Inferior parietal cortex (tissue), 1 donor: Measurements from ENCODE around the gene CTNNA3.

Experiments
- DNase-seq: peaks from one replicate; pipeline ENCODE4 v3.0.0-alpha.2; 2016; ENCODE audit errors: extremely low spot score

Gene CTNNA3

GRCh38 chr10:66931949-66932343, 764.0 kb downstream of the CTNNA3 start:
- DNase-seq = peak; percentile 74

GRCh38 chr10:66931340-66931948, 764.6 kb downstream of the CTNNA3 start:
- DNase-seq = peak; percentile 91

- DNase-seq = peak; percentile 69
Observed at GRCh38 chr10:66929375-66929774, 766.6 kb downstream of the CTNNA3 start.

- DNase-seq = peak; percentile 51
Observed at GRCh38 chr10:66928776-66929175, 767.2 kb downstream of the CTNNA3 start.

GRCh38 chr10:66927971-66928770, 767.8 kb downstream of the CTNNA3 start:
- peak; percentile 63 for DNase-seq

- peak; percentile 59 for DNase-seq
Observed at GRCh38 chr10:66927251-66927935, 768.6 kb downstream of the CTNNA3 start.

- DNase-seq = peak; percentile 35
Observed at GRCh38 chr10:66926841-66927240, 769.2 kb downstream of the CTNNA3 start.

GRCh38 chr10:66925896-66926715, 769.9 kb downstream of the CTNNA3 start, which contains the start of gene LRRTM3:
Gene LRRTM3, plus strand, starts transcription at chr10:66926036.
- DNase-seq = peak; percentile 91

GRCh38 chr10:66925373-66925772, 770.6 kb downstream of the CTNNA3 start:
- no peak for DNase-seq

GRCh38 chr10:66924674-66925345, 771.2 kb downstream of the CTNNA3 start:
- DNase-seq = no peak

GRCh38 chr10:66919248-66919647, 776.7 kb downstream of the CTNNA3 start:
- no peak for DNase-seq

- no peak for DNase-seq
Observed at GRCh38 chr10:66917104-66917503, 778.9 kb downstream of the CTNNA3 start.

- DNase-seq = no peak
Observed at GRCh38 chr10:66916030-66916429, 780.0 kb downstream of the CTNNA3 start.

- no peak for DNase-seq
Observed at GRCh38 chr10:66910671-66911070, 785.3 kb downstream of the CTNNA3 start.

- no peak for DNase-seq
Observed at GRCh38 chr10:66892871-66893270, 803.1 kb downstream of the CTNNA3 start.

GRCh38 chr10:66888237-66888636, 807.8 kb downstream of the CTNNA3 start:
- DNase-seq = no peak

GRCh38 chr10:66886848-66887247, 809.1 kb downstream of the CTNNA3 start:
- DNase-seq = no peak

GRCh38 chr10:66882271-66882670, 813.7 kb downstream of the CTNNA3 start:
- no peak for DNase-seq

- DNase-seq = no peak
Observed at GRCh38 chr10:66881814-66882213, 814.2 kb downstream of the CTNNA3 start.

GRCh38 chr10:66880826-66881225, 815.2 kb downstream of the CTNNA3 start:
- DNase-seq = no peak

- no peak for DNase-seq
Observed at GRCh38 chr10:66880292-66880691, 815.7 kb downstream of the CTNNA3 start.
